ENCODE results near the gene GMCL2. TPM values are rescaled to one million over a fixed set of nuclear protein-coding genes. Genes with fewer than 3 reads are reported as not detected.

GMCL2 gene, protein sequence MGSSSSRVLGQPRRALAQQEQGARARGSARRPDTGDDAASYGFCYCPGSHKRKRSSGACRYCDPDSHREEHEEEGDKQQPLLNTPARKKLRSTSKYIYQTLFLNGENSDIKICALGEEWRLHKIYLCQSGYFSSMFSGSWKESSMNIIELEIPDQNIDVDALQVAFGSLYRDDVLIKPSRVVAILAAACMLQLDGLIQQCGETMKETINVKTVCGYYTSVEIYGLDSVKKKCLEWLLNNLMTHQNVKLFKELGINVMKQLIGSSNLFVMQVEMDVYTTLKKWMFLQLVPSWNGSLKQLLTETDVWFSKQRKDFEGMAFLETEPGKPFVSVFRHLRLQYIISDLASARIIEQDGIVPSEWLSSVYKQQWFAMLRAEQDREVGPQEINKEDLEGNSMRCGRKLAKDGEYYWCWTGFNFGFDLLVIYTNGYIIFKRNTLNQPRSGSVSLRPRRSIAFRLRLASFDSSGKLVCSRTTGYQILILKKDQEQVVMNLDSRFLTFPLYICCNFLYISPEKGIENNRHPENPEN
- not detected in 3 replicates for polyA plus RNA-seq
- polyA plus RNA-seq (2011; ENCODE audit: low read depth): not detected
- not detected in 2 replicates for polyA plus RNA-seq (2011; cell fraction: cytosol; rRNA removed)
- not detected in 2 replicates for polyA plus RNA-seq (2011; cell fraction: nucleus; rRNA removed)
- not detected in 2 replicates for polyA plus RNA-seq (2012; ENCODE audit: low replicate concordance)
- not detected in 3 replicates for polyA minus RNA-seq
- polyA minus RNA-seq (2011; cell fraction: cytosol; rRNA and poly(A)+ RNA removed): not detected
- polyA minus RNA-seq (2011; cell fraction: nucleus; rRNA and poly(A)+ RNA removed): not detected in 2 replicates

- TF ChIP-seq EZH2 (IDR thresholded peaks at IDR 0.05; ENCODE audit: low read length): no peak
- H3K9ac ChIP-seq (ENCODE audit: control insufficient read depth, extremely low read depth, insufficient read depth, low read length): no peak within 1 kb of the TSS
- no peak for FAIRE-seq
- no peak for DNase-seq (ENCODE audit: low read depth, low spot score)
- H3K9me1 ChIP-seq (ENCODE audit: control insufficient read depth, extremely low read depth, insufficient read depth, low read length): no peaks in the 10 kb centered on the region
- H2AFZ ChIP-seq (ENCODE audit: control insufficient read depth, low read length): no peak within 1 kb of the TSS
- no peak within 1 kb of the TSS for H3K4me3 ChIP-seq (ENCODE audit: control insufficient read depth in 2 of 3, extremely low read depth in 1 of 3, insufficient read depth in 2 of 3, low read depth in 1 of 3, low read length in 3 of 3)
- H3K4me2 ChIP-seq (ENCODE audit: control insufficient read depth, extremely low read depth, insufficient read depth, low read depth, low read length): no peak within 1 kb of the TSS
- no peaks in the 10 kb centered on the region for H3K4me1 ChIP-seq (ENCODE audit: control insufficient read depth, extremely low read depth, insufficient read depth, low read length)
- H3K27ac ChIP-seq (ENCODE audit: control insufficient read depth, insufficient read depth, low read length): no peak within 1 kb of the TSS
- no peaks in the 10 kb centered on the region for H4K20me1 ChIP-seq (ENCODE audit: control insufficient read depth, extremely low read depth, insufficient read depth, low read length)
- no peaks in the 10 kb centered on the region for H3K36me3 ChIP-seq (ENCODE audit: control insufficient read depth in 2 of 2, extremely low read depth in 1 of 2, insufficient read depth in 2 of 2, low read length in 2 of 2)
- dilution Hi-C loops (cut with MboI; ENCODE audit: extremely low pct_ligation_motif_present, low sequenced_read_pairs): no loop called here
- H3K27me3 ChIP-seq (ENCODE audit: control insufficient read depth, extremely low read depth, insufficient read depth, low read length): no peaks in the 10 kb centered on the region
- no peaks in the 10 kb centered on the region for H3K9me3 ChIP-seq (ENCODE audit: control insufficient read depth, low read depth, low read length)
- no peaks in the 10 kb centered on the region for H3K79me2 ChIP-seq (ENCODE audit: control insufficient read depth, insufficient read depth, low read length)
These were observed at the start of gene GMCL2 for GRCh38 chr5:178187014-178187413. Gene GMCL2, minus strand, starts transcription at chr5:178187371. Its CDS starts 72 bp downstream, at chr5:178187299.

DNA sequence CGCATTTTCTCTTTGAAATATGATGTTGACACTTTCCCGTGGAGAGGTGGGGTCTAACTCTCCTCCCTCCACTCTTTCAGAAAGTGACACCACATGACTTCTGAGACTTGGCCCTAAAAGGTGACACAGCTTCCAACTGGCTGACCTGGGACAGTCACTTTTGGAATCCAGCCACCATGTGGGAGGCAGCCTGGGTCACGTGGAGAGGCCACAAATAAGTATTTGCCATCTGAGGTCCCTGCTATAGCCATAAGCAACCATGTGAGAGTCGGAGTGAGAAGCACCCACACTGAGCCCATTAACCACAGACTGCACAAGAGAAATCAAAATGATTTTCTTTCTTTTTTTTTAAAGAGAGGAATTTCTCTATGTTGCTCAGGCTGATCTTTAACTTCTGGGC, 49.5 kb upstream of the GMCL2 start:
- TF ChIP-seq EZH2 (IDR thresholded peaks at IDR 0.05; ENCODE audit: low read length) (no peak), CTCF (optimal IDR thresholded peaks at IDR 0.05 in 1 of 3, IDR thresholded peaks at IDR 0.05 in 1 of 3, conservative IDR thresholded peaks at IDR 0.05 in 1 of 3; ENCODE audit: extremely low read depth in 1 of 3, insufficient read depth in 2 of 3, low read length in 3 of 3) (no peak)
- Histone ChIP-seq H3K36me3 (ENCODE audit: control insufficient read depth in 2 of 2, extremely low read depth in 1 of 2, insufficient read depth in 2 of 2, low read length in 2 of 2) (no peaks in the 10 kb centered on the region), H2AFZ (ENCODE audit: control insufficient read depth, low read length) (no peak overlapping the region), H3K9me1 (ENCODE audit: control insufficient read depth, extremely low read depth, insufficient read depth, low read length) (no peaks in the 10 kb centered on the region), H4K20me1 (ENCODE audit: control insufficient read depth, extremely low read depth, insufficient read depth, low read length) (no peaks in the 10 kb centered on the region), H3K27ac (ENCODE audit: control insufficient read depth, insufficient read depth, low read length) (no peak overlapping the region), H3K4me2 (ENCODE audit: control insufficient read depth, extremely low read depth, insufficient read depth, low read depth, low read length) (no peak overlapping the region), H3K4me3 (ENCODE audit: control insufficient read depth in 2 of 3, extremely low read depth in 1 of 3, insufficient read depth in 2 of 3, low read depth in 1 of 3, low read length in 3 of 3) (no peak overlapping the region), H3K4me1 (ENCODE audit: control insufficient read depth, extremely low read depth, insufficient read depth, low read length) (peaks cover 15% of the 10 kb centered on the region), H3K79me2 (ENCODE audit: control insufficient read depth, insufficient read depth, low read length) (peaks cover 3% of the 10 kb centered on the region), H3K9ac (ENCODE audit: control insufficient read depth, extremely low read depth, insufficient read depth, low read length) (no peak overlapping the region), H3K27me3 (ENCODE audit: control insufficient read depth, extremely low read depth, insufficient read depth, low read length) (no peaks in the 10 kb centered on the region), H3K9me3 (ENCODE audit: control insufficient read depth, low read depth, low read length) (no peaks in the 10 kb centered on the region)
- dilution Hi-C loops (cut with MboI; ENCODE audit: extremely low pct_ligation_motif_present, low sequenced_read_pairs): no loop called here
- FAIRE-seq (no peak), DNase-seq (ENCODE audit: low read depth, low spot score) (no peak)
